MM.1S (cell line): ENCODE results near the gene CCSER1.
A peak's percentile ranks its signal among the peaks of the same experiment; 100 is the strongest.

Experiments used
- DNase-seq: peaks from one replicate; pipeline ENCODE4 v3.0.0-alpha.2; 2015
- H2AFZ ChIP-seq: fragments of 300-600 bp; sonication (generic); 2 replicates; pipeline ENCODE4 v1.6.0; 2016; ENCODE audit warnings: antibody characterized with exemption, low read length
- H3F3A ChIP-seq: fragments of 300-600 bp; sonication (generic); 2 replicates; pipeline ENCODE4 v1.6.1; 2016; ENCODE audit warnings: mild to moderate bottlenecking, antibody characterized with exemption, low read length, moderate library complexity, mixed read lengths; ENCODE audit not compliant: insufficient read depth
- H3K27ac ChIP-seq: fragments of 300-600 bp; sonication (generic); 2 replicates; pipeline ENCODE4 v1.5.1; 2016; ENCODE audit warnings: mild to moderate bottlenecking, low read length
- H3K27me3 ChIP-seq: fragments of 300-600 bp; sonication (generic); replicated peaks from 2 replicates; pipeline ENCODE4 v1.6.0; 2016; ENCODE audit warnings: low read length; ENCODE audit not compliant: insufficient read depth
- H3K36me3 ChIP-seq: fragments of 300-600 bp; sonication (generic); replicated peaks from 2 replicates; pipeline ENCODE4 v1.6.1; 2016; ENCODE audit warnings: mild to moderate bottlenecking, low read length, mixed read lengths; ENCODE audit not compliant: insufficient read depth
- H3K4me1 ChIP-seq: fragments of 300-600 bp; sonication (generic); 2 replicates; pipeline ENCODE4 v1.6.1; 2016; ENCODE audit warnings: low read length, mixed read lengths
- H3K4me2 ChIP-seq: fragments of 300-600 bp; sonication (generic); 2 replicates; pipeline ENCODE4 v1.6.0; 2016; ENCODE audit warnings: low read depth, low read length
- H3K4me3 ChIP-seq: fragments of 300-600 bp; sonication (generic); 2 replicates; pipeline ENCODE4 v1.5.1; 2016; ENCODE audit warnings: low read length, mixed read lengths
- H3K79me2 ChIP-seq: fragments of 300-600 bp; sonication (generic); 2 replicates; pipeline ENCODE4 v1.6.1; 2016; ENCODE audit warnings: mixed run types, low read length, mixed read lengths
- H3K9ac ChIP-seq: fragments of 300-600 bp; sonication (generic); 2 replicates; pipeline ENCODE4 v1.6.1; 2016; ENCODE audit warnings: low read length, mixed read lengths
- H3K9me2 ChIP-seq: fragments of 300-600 bp; sonication (generic); replicated peaks from 2 replicates; pipeline ENCODE4 v1.6.1; 2016; ENCODE audit warnings: mild to moderate bottlenecking, low read length, mixed read lengths; ENCODE audit not compliant: insufficient read depth
- H3K9me3 ChIP-seq: fragments of 300-600 bp; sonication (generic); replicated peaks from 2 replicates; pipeline ENCODE4 v1.6.1; 2016; ENCODE audit warnings: mild to moderate bottlenecking, low read length, mixed read lengths; ENCODE audit not compliant: insufficient read depth
- H4K20me1 ChIP-seq: fragments of 300-600 bp; sonication (generic); 2 replicates; pipeline ENCODE4 v1.6.1; 2016; ENCODE audit warnings: mild to moderate bottlenecking, low read length, moderate library complexity, mixed read lengths; ENCODE audit not compliant: insufficient read depth
- CTCF ChIP-seq: fragments of 300-600 bp; sonication (generic); IDR thresholded peaks from 2 replicates; pipeline ENCODE4 v1.5.1; 2016; ENCODE audit warnings: antibody characterized with exemption, low read length, mixed read lengths
- EZH2 ChIP-seq: fragments of 300-600 bp; sonication (generic); optimal IDR thresholded peaks from 2 replicates; pipeline ENCODE3; 2017; ENCODE audit warnings: low read depth, mild to moderate bottlenecking, antibody characterized with exemption, low read length, mixed read lengths
- EZH2phosphoT487 ChIP-seq: fragments of 300-600 bp; sonication (generic); IDR thresholded peaks from 2 replicates; pipeline ENCODE4 v1.6.1; 2018; ENCODE audit warnings: antibody characterized with exemption, low read length

CCSER1 gene

GRCh38 chr4:91116861-91117260, 989.7 kb downstream of the CCSER1 start:
- Histone ChIP-seq H3K79me2 (no peaks in the 10 kb centered on the region), H4K20me1 (no peaks in the 10 kb centered on the region), H2AFZ (no peak overlapping the region), H3K36me3 (no peaks in the 10 kb centered on the region), H3K27me3 (no peaks in the 10 kb centered on the region), H3K9me2 (no peaks in the 10 kb centered on the region), H3F3A (no peaks in the 10 kb centered on the region), H3K9me3 (no peaks in the 10 kb centered on the region), H3K4me1 (no peaks in the 10 kb centered on the region), H3K27ac (no peak overlapping the region), H3K9ac (no peak overlapping the region), H3K4me2 (no peak overlapping the region), H3K4me3 (no peak overlapping the region)
- TF ChIP-seq EZH2, result no peak
- peak; percentile 40 for TF ChIP-seq CTCF
- DNase-seq, result peak; percentile 33

- Histone ChIP-seq H4K20me1 (no peaks in the 10 kb centered on the region), H3K4me2 (no peak overlapping the region), H3K4me3 (no peak overlapping the region), H3K79me2 (no peaks in the 10 kb centered on the region), H3K9me3 (no peaks in the 10 kb centered on the region), H3K9ac (no peak overlapping the region), H3F3A (no peaks in the 10 kb centered on the region), H3K9me2 (no peaks in the 10 kb centered on the region), H3K27me3 (no peaks in the 10 kb centered on the region), H3K36me3 (no peaks in the 10 kb centered on the region), H3K27ac (no peak overlapping the region), H2AFZ (no peak overlapping the region), H3K4me1 (no peaks in the 10 kb centered on the region)
- TF ChIP-seq EZH2 (no peak), CTCF (no peak), EZH2phosphoT487 (no peak)
- no peak for DNase-seq
These were observed 991.4 kb downstream of the CCSER1 start for GRCh38 chr4:91118597-91118996.

- no peaks in the 10 kb centered on the region for H3F3A ChIP-seq
- H3K9me3 ChIP-seq, result no peaks in the 10 kb centered on the region
- TF ChIP-seq EZH2 (no peak), CTCF (no peak), EZH2phosphoT487 (no peak)
- no peaks in the 10 kb centered on the region for H3K27me3 ChIP-seq
- H3K4me2 ChIP-seq, result no peak overlapping the region
- H3K9me2 ChIP-seq, result no peaks in the 10 kb centered on the region
- no peaks in the 10 kb centered on the region for H3K79me2 ChIP-seq
- H4K20me1 ChIP-seq, result no peaks in the 10 kb centered on the region
- no peaks in the 10 kb centered on the region for H3K36me3 ChIP-seq
- H2AFZ ChIP-seq, result no peak overlapping the region
- no peak overlapping the region for H3K4me3 ChIP-seq
- H3K4me1 ChIP-seq, result no peaks in the 10 kb centered on the region
- no peak overlapping the region for H3K27ac ChIP-seq
- no peak for DNase-seq
- H3K9ac ChIP-seq, result no peak overlapping the region
These were observed 996.5 kb downstream of the CCSER1 start for GRCh38 chr4:91123742-91124141.
